ENCODE measurements around the gene GRM8.

GRM8 gene

GRCh38 chr7:127252778-127253280, at the start of gene GRM8:
Gene GRM8, minus strand, starts transcription at chr7:127252941.
- H3K9me3 ChIP-seq (replicated peaks; ENCODE audit: insufficient read depth, low read length), result no peaks in the 10 kb centered on the region
- H4K20me1 ChIP-seq (ENCODE audit: insufficient read depth, low read length), result no peaks in the 10 kb centered on the region
- H3K27ac ChIP-seq (ENCODE audit: low read length), result no peak within 1 kb of the TSS
- peak; percentile 52 for DNase-seq
- no peaks in the 10 kb centered on the region for H3K9me2 ChIP-seq (replicated peaks; ENCODE audit: insufficient read depth, low read length)
- H3K4me1 ChIP-seq (ENCODE audit: low read length), result peaks cover 4% of the 10 kb centered on the region; the same call in 1 of the 2 replicates
- peak within 1 kb of the TSS; percentile 91 for H3K4me2 ChIP-seq (ENCODE audit: low read depth, low read length)
- peaks cover 7% of the 10 kb centered on the region for H3F3A ChIP-seq (ENCODE audit: insufficient read depth, low read length)
- no peaks in the 10 kb centered on the region for H3K79me2 ChIP-seq (ENCODE audit: low read length)
- TF ChIP-seq EZH2phosphoT487 (IDR thresholded peaks at IDR 0.05; ENCODE audit: low read length) (no peak), EZH2 (optimal IDR thresholded peaks at IDR 0.05; ENCODE audit: low read depth, low read length) (no peak)
- TF ChIP-seq, protein P1, sequence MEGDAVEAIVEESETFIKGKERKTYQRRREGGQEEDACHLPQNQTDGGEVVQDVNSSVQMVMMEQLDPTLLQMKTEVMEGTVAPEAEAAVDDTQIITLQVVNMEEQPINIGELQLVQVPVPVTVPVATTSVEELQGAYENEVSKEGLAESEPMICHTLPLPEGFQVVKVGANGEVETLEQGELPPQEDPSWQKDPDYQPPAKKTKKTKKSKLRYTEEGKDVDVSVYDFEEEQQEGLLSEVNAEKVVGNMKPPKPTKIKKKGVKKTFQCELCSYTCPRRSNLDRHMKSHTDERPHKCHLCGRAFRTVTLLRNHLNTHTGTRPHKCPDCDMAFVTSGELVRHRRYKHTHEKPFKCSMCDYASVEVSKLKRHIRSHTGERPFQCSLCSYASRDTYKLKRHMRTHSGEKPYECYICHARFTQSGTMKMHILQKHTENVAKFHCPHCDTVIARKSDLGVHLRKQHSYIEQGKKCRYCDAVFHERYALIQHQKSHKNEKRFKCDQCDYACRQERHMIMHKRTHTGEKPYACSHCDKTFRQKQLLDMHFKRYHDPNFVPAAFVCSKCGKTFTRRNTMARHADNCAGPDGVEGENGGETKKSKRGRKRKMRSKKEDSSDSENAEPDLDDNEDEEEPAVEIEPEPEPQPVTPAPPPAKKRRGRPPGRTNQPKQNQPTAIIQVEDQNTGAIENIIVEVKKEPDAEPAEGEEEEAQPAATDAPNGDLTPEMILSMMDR (IDR thresholded peaks at IDR 0.05; ENCODE audit: low read length), result no peak
- H2AFZ ChIP-seq (ENCODE audit: low read length), result peak within 1 kb of the TSS; percentile 99
- no peaks in the 10 kb centered on the region for H3K36me3 ChIP-seq (replicated peaks; ENCODE audit: insufficient read depth, low read length)
- H3K4me3 ChIP-seq (ENCODE audit: low read length), result peak within 1 kb of the TSS; percentile 88
- peaks cover 33% of the 10 kb centered on the region for H3K27me3 ChIP-seq (replicated peaks; ENCODE audit: insufficient read depth, low read length)
- H3K9ac ChIP-seq (ENCODE audit: low read length), result peak within 1 kb of the TSS; percentile 39; the same call in 1 of the 2 replicates

- no peak for TF ChIP-seq EZH2phosphoT487 (IDR thresholded peaks at IDR 0.05; ENCODE audit: low read length)
- TF ChIP-seq EZH2 (optimal IDR thresholded peaks at IDR 0.05; ENCODE audit: low read depth, low read length), result no peak
- TF ChIP-seq, protein P1 (IDR thresholded peaks at IDR 0.05; ENCODE audit: low read length), result no peak
- Histone ChIP-seq H3K9me2 (replicated peaks; ENCODE audit: insufficient read depth, low read length) (no peaks in the 10 kb centered on the region), H3K79me2 (ENCODE audit: low read length) (no peaks in the 10 kb centered on the region), H3K27me3 (replicated peaks; ENCODE audit: insufficient read depth, low read length) (no peaks in the 10 kb centered on the region), H3K4me2 (ENCODE audit: low read depth, low read length) (no peak overlapping the region), H3K27ac (ENCODE audit: low read length) (no peak overlapping the region), H4K20me1 (ENCODE audit: insufficient read depth, low read length) (no peaks in the 10 kb centered on the region), H3K36me3 (replicated peaks; ENCODE audit: insufficient read depth, low read length) (no peaks in the 10 kb centered on the region), H2AFZ (ENCODE audit: low read length) (no peak overlapping the region), H3K4me3 (ENCODE audit: low read length) (no peak overlapping the region), H3F3A (ENCODE audit: insufficient read depth, low read length) (no peaks in the 10 kb centered on the region), H3K4me1 (ENCODE audit: low read length) (no peaks in the 10 kb centered on the region), H3K9ac (ENCODE audit: low read length) (no peak overlapping the region), H3K9me3 (replicated peaks; ENCODE audit: insufficient read depth, low read length) (no peaks in the 10 kb centered on the region)
- DNase-seq, result no peak
These were observed 38.1 kb upstream of the GRM8 start for GRCh38 chr7:127290801-127291361.

- H3K4me3 ChIP-seq (ENCODE audit: low read length), result no peak overlapping the region
- DNase-seq, result no peak
- no peaks in the 10 kb centered on the region for H3K27me3 ChIP-seq (replicated peaks; ENCODE audit: insufficient read depth, low read length)
- no peaks in the 10 kb centered on the region for H3F3A ChIP-seq (ENCODE audit: insufficient read depth, low read length)
- no peak for TF ChIP-seq EZH2 (optimal IDR thresholded peaks at IDR 0.05; ENCODE audit: low read depth, low read length)
- TF ChIP-seq, protein P1 (IDR thresholded peaks at IDR 0.05; ENCODE audit: low read length), result no peak
- TF ChIP-seq EZH2phosphoT487 (IDR thresholded peaks at IDR 0.05; ENCODE audit: low read length), result no peak
- H2AFZ ChIP-seq (ENCODE audit: low read length), result no peak overlapping the region
- no peak overlapping the region for H3K4me2 ChIP-seq (ENCODE audit: low read depth, low read length)
- H3K9ac ChIP-seq (ENCODE audit: low read length), result no peak overlapping the region
- no peaks in the 10 kb centered on the region for H3K79me2 ChIP-seq (ENCODE audit: low read length)
- H3K36me3 ChIP-seq (replicated peaks; ENCODE audit: insufficient read depth, low read length), result no peaks in the 10 kb centered on the region
- H3K9me3 ChIP-seq (replicated peaks; ENCODE audit: insufficient read depth, low read length), result no peaks in the 10 kb centered on the region
- H4K20me1 ChIP-seq (ENCODE audit: insufficient read depth, low read length), result no peaks in the 10 kb centered on the region
- no peaks in the 10 kb centered on the region for H3K4me1 ChIP-seq (ENCODE audit: low read length)
- no peak overlapping the region for H3K27ac ChIP-seq (ENCODE audit: low read length)
- H3K9me2 ChIP-seq (replicated peaks; ENCODE audit: insufficient read depth, low read length), result no peaks in the 10 kb centered on the region
These were observed 37.4 kb upstream of the GRM8 start for GRCh38 chr7:127290116-127290655.
